Central memory CD8-positive, alpha-beta T cell (primary cell): ENCODE results near the gene UPB1.

Source experiments
- ATAC-seq: fragments of 150-1000 bp; cut with Tn5 transposase; replicated peaks from 2 replicates; pipeline ENCODE4 v1.10.0; 2022; ENCODE audit warnings: mild to moderate bottlenecking, moderate FRiP score, moderate number of reproducible peaks; ENCODE audit not compliant: poor library complexity, severe bottlenecking; ENCODE audit errors: extremely low read depth
- DNase-seq, 2 donors: peaks; one replicate each; pipeline ENCODE4 v3.0.0; 2021; ENCODE audit warnings: low spot score in 2 of 2
- H3K27ac Mint-ChIP-seq: one replicate; pipeline ENCODE4 v1.8.0; 2022; ENCODE audit warnings: low read depth, mild to moderate bottlenecking, moderate library complexity, mixed read lengths
- H3K27me3 Mint-ChIP-seq: one replicate; pipeline ENCODE4 v1.8.0; 2022; ENCODE audit warnings: mixed read lengths
- H3K36me3 Mint-ChIP-seq: one replicate; pipeline ENCODE4 v1.8.0; 2022; ENCODE audit warnings: mild to moderate bottlenecking, moderate library complexity, mixed read lengths; ENCODE audit not compliant: insufficient read depth
- H3K4me1 Mint-ChIP-seq: one replicate; pipeline ENCODE4 v1.8.0; 2022; ENCODE audit warnings: mixed read lengths
- H3K4me3 Mint-ChIP-seq: one replicate; pipeline ENCODE4 v1.8.0; 2022; ENCODE audit warnings: mild to moderate bottlenecking, moderate library complexity, mixed read lengths
- H3K9me3 Mint-ChIP-seq: one replicate; pipeline ENCODE4 v1.8.0; 2022; ENCODE audit warnings: mixed read lengths

Gene UPB1

DNA sequence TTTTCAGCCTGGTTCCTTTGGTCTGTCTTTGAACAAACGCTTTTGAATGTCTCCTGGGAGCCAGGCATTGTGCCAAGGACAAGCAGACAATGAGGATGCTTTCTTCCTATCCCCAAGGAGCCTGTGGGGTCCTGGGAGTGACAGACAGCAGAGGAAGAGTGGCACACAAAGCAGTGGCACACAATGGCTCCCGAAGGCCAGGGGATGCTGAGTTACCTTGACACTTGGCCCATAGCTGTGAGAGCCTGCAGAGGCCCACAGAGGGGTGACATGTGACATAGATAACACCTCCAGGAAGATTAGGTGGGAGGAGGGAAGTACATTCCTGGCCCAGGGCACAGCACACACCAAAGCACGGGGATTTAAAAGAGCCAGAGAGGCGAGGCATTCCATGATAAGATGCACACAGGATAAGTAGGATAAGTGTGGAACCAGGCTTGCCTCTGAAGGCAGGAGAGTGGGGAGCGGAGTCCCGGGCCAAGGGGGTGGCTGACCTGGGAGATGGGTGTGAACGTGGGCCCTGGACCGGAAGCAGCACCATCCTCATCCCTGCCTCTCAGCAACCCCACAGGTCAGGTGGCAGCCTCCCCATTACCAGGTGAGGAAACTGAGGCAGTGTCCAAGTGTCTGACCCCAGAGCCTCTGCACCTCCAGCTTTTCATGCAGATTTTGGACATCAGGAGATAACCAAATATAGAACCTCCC, 6.3 kb downstream of the UPB1 start:
- Mint-ChIP-seq H3K4me1 (peaks cover 6% of the 10 kb centered on the region), H3K4me3 (no peak overlapping the region), H3K27ac (no peak overlapping the region), H3K27me3 (no peaks in the 10 kb centered on the region), H3K9me3 (no peaks in the 10 kb centered on the region), H3K36me3 (peaks cover 2% of the 10 kb centered on the region)
- DNase-seq, result no peak
- no peak for ATAC-seq

DNA sequence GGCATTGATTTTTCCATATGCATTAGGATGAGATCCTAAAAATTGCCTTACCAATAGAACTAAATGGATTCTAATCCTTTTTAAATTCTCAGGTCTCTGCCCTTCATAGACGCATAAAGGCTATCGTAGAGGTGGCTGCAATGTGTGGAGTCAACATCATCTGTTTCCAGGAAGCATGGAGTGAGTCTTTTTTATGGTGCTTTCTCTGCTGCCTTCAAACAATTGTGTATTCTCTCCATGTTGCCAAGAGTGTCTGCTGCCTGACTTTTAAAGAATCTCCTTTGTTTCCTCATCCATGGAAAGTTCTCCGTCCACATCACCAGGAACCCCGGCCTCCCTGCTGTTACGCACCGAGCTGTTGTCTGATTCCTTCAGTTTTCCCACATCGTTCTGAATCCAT, 6.9 kb downstream of the UPB1 start:
- Mint-ChIP-seq H3K4me3 (no peak overlapping the region), H3K9me3 (no peaks in the 10 kb centered on the region), H3K4me1 (peaks cover 6% of the 10 kb centered on the region), H3K36me3 (peaks cover 2% of the 10 kb centered on the region), H3K27ac (peak overlapping the region; percentile 69), H3K27me3 (no peaks in the 10 kb centered on the region)
- DNase-seq, result no peak
- ATAC-seq, result no peak

DNA sequence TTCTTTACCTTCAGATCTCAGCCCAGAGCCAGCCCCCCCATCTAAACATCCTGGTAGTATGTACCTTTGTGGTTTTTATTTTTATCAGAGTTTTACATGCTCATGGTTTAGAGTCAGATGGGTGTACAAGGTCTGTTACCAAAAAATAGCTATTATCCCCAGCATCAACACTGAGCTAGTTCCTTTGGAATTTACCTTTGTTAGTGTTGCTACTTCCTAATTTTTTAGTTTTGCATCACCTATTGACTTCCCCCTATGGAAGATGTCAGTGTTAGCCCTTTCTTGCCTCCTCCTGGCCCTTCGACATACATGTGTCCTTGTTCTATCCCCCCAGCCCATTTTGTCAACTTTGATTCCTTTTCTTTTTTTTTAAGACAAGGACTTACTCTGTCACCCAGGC, 7.4 kb downstream of the UPB1 start:
- ATAC-seq, result no peak
- H3K27ac Mint-ChIP-seq, result peak overlapping the region; percentile 69
- H3K27me3 Mint-ChIP-seq, result no peaks in the 10 kb centered on the region
- H3K4me3 Mint-ChIP-seq, result no peak overlapping the region
- peaks cover 6% of the 10 kb centered on the region for H3K4me1 Mint-ChIP-seq
- H3K9me3 Mint-ChIP-seq, result no peaks in the 10 kb centered on the region
- peaks cover 2% of the 10 kb centered on the region for H3K36me3 Mint-ChIP-seq
- no peak for DNase-seq

DNA sequence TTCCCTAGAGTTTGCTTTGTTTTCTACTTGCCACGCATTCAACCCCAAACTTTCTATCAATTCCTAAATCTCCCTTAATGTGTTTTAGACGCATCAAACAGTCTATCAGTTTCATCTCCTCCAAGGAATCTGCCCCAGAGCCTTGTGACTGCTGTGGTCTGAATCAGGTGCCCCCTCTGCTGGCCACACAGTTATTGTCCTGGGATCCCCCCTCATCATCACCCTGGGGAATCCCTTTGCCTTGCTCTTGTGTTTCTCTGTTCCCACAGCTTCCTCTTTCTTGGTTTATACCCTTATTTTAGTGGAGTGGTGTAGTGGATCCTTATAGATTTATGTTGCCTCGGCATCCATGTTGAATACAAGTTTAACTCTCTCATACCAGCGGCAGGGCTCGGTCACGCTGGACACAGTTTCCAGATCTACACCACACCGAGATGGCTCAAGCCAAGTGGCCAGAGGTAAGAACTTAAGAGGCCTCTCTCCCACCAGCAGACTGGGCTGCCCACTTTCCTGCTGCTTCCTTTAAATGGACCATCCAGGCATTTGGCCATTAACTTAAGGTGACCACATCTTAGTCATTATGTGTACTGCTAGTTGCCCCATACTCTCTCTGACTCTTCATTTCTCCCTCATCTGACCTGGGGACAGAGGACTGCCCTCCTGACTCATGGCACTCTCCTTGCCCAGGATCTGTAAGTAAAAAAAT, 8.2 kb downstream of the UPB1 start:
- H3K4me3 Mint-ChIP-seq, result no peak overlapping the region
- H3K36me3 Mint-ChIP-seq, result peaks cover 2% of the 10 kb centered on the region
- no peak overlapping the region for H3K27ac Mint-ChIP-seq
- H3K9me3 Mint-ChIP-seq, result no peaks in the 10 kb centered on the region
- DNase-seq (peak in 1 of 2 donors; percentile 41), ATAC-seq (peak; percentile 71)
- H3K27me3 Mint-ChIP-seq, result no peaks in the 10 kb centered on the region
- peaks cover 6% of the 10 kb centered on the region for H3K4me1 Mint-ChIP-seq

DNA sequence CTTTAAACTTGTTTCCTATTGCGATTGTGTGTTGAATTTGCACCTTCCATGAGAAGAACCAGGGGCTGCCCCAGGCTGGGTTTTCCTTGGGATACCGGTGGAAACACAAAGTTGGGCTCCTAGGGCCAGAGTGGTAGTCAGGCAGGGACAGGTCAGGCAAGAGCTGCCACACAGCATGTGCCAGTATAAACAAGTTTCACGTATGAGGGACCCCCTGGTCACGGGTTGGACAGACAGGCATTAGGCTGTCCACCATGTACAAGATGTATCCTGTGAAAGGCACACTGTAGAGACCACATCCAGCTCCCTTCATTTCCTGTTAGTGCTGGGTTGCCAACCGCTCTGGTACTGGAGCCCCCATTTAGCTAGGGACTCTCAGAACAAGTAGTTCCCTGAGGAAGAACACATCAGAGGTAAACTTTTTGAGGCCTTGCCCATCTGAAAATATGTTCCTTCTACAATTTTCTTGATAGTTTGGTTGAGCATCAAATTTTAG, 8.8 kb downstream of the UPB1 start:
- H3K27ac Mint-ChIP-seq, result no peak overlapping the region
- no peaks in the 10 kb centered on the region for H3K9me3 Mint-ChIP-seq
- H3K27me3 Mint-ChIP-seq, result no peaks in the 10 kb centered on the region
- no peak overlapping the region for H3K4me3 Mint-ChIP-seq
- ATAC-seq, result no peak
- peaks cover 6% of the 10 kb centered on the region for H3K4me1 Mint-ChIP-seq
- no peak for DNase-seq
- H3K36me3 Mint-ChIP-seq, result no peaks in the 10 kb centered on the region

DNA sequence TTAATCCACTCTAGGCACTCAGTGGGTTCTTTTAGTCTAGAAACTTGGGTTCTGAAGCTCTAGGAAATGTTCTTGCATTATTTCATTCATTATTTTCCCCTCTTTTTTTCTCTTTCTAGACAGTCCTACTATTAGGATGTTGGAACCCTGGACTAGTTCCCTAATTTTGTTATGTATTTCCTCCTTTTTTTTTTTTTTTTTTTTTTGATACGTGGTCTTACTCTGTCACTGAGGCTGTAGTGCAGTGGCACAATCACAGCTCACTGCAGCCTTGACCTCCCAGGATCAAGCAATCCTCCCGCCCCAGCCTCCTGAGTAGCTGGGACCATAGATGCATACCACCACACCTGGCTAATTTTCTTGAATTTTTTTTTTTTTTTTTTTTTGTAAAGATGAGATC, 9.4 kb downstream of the UPB1 start:
- Mint-ChIP-seq H3K27me3 (no peaks in the 10 kb centered on the region), H3K9me3 (no peaks in the 10 kb centered on the region), H3K27ac (no peak overlapping the region), H3K36me3 (no peaks in the 10 kb centered on the region), H3K4me3 (no peak overlapping the region), H3K4me1 (peaks cover 6% of the 10 kb centered on the region)
- DNase-seq (no peak), ATAC-seq (no peak)

DNA sequence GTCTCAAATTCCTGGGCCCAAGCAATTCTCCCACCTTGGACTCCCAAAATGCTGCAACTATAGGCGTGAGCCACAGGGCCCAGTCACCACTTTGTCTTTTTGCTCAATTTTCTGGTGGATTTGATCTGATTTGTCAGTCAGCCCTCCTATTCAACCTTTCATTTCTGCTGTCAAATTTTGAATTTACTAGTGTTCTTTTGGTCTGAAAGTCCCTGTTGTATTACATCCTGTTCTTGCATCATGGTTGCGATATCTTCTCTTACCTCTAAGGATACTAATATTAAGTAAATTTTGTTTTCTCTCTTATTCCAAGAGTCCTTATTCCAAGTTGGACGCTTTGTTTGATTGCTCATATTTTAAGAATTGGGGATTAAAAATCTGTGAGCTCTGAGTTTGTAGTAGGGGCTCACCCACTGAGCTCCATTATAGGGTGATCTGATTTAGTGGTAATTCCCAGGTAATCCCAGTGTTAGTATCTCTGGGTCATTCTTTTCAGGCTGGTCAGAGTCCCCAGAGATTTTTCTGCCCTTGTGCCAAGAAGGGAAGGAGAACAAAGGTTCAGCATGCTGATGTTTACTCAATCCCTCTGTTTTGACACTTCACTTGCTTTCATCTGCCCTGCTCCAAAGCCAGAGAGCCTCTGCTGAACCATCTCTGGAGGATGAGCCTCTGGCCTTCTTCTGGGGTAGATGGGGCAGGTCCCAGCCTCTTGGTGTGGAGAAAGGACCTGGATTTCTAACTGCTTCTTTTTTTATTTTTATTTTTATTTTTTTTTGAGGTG, 10.0 kb downstream of the UPB1 start:
- DNase-seq (no peak), ATAC-seq (no peak)
- H3K4me1 Mint-ChIP-seq, result peaks cover 6% of the 10 kb centered on the region
- H3K27ac Mint-ChIP-seq, result no peak overlapping the region
- H3K4me3 Mint-ChIP-seq, result no peak overlapping the region
- no peaks in the 10 kb centered on the region for H3K27me3 Mint-ChIP-seq
- H3K36me3 Mint-ChIP-seq, result no peaks in the 10 kb centered on the region
- no peaks in the 10 kb centered on the region for H3K9me3 Mint-ChIP-seq

DNA sequence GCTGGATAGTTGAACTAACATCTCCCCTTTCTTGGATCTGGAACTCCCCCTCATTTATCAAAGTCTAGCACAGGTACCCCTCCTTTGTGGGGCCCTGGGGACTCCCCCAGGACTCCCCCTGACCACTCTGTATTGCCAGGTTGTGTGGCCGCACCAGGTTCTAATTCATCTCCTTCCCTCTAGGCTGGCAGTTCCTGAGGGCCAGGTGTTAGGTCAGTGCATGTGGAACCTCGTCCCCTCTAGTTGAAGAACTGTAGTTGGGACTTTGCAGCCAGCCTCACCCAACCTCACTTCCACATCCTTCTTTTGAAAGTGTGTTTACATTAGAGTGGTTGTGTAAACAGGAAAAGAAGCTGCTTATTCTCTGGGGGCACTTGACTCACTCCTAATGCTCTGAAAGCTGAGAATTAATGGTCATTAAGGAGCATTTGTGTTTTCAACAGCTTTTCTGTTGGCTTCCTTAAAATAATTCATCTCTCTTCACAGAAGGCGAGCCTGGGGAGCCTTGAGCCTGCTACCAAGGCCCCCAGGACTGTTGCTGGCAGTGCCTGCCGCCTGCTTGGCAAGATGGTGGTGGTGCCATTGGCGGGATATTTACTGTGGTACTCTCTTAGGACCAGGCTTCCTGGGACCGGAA, 11.8 kb downstream of the UPB1 start:
- Mint-ChIP-seq H3K27me3 (no peaks in the 10 kb centered on the region), H3K27ac (no peak overlapping the region), H3K9me3 (no peaks in the 10 kb centered on the region), H3K4me3 (no peak overlapping the region), H3K36me3 (no peaks in the 10 kb centered on the region), H3K4me1 (peaks cover 6% of the 10 kb centered on the region)
- no peak for ATAC-seq
- no peak for DNase-seq

DNA sequence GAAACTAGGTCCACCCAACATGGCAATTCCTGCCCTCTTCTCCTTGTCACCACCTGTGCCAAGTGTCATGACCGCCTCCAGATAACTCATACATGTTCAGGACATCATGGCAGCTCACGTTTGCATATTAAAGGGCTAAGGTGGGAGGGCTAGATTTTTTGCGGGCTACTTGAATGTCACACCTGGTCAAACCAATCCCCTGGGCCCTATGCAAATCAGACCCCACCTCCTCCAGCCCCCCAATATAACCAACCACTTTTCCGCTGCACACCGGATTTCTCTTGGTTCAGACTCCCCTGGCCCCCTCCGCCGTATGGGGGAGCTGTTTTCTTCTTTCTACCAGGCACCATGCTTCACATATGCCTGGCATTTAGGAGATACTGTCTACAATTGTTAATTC, 12.6 kb downstream of the UPB1 start:
- H3K9me3 Mint-ChIP-seq, result no peaks in the 10 kb centered on the region

DNA sequence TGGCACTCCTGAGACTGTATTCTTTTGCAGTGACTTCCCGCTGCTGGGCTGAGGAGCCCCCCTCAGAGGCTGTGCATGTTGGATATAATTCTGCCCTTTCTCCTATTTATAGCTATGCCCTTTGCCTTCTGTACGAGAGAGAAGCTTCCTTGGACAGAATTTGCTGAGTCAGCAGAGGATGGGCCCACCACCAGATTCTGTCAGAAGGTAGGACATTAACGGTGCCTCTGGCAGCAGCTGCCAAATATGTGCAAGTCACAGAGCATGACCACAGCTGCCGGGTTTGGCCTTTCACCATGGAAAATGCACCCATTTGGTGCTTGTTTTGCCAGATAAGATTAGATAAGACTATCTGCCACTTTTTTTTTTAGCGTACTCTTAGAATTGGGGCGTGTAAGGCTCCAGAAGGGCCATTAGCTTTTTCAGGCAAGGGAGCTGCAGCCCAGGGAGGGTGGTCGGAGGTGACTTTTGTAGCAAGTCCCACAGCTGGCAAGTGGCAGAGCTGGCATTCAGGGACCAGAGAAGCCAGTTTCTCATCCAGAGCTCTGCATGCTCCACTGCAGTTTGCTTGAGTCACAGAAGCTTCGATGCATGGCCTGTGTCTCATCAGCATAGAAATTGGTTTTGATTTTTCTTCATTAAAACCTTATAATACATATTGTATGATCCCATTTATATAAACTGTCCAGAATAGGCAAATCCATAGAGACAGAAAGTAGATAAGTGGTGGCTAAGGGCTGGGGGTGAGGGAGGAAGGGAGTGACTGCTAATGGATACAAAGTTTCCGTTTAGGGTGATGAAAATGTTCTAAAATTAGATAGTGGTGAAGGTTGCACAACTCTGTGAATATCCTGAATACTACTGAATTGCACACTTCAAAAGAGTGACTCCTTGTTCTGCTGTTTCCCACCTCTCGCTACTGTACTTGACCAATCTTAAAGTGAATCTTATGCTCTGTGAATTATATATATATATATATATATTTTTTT, 15.8 kb downstream of the UPB1 start:
- no peak for DNase-seq
- H3K27ac Mint-ChIP-seq, result no peak overlapping the region
- peaks cover 2% of the 10 kb centered on the region for H3K36me3 Mint-ChIP-seq
- H3K27me3 Mint-ChIP-seq, result no peaks in the 10 kb centered on the region
- ATAC-seq, result no peak
- H3K9me3 Mint-ChIP-seq, result no peaks in the 10 kb centered on the region
- H3K4me3 Mint-ChIP-seq, result no peak overlapping the region
- no peaks in the 10 kb centered on the region for H3K4me1 Mint-ChIP-seq

More for the DNA sequence above, 12.6 kb downstream of the UPB1 start:
- no peak for DNase-seq
- ATAC-seq, result no peak
- Mint-ChIP-seq H3K27me3 (no peaks in the 10 kb centered on the region), H3K27ac (no peak overlapping the region), H3K4me1 (peaks cover 6% of the 10 kb centered on the region), H3K36me3 (peaks cover 2% of the 10 kb centered on the region), H3K4me3 (no peak overlapping the region)

DNA sequence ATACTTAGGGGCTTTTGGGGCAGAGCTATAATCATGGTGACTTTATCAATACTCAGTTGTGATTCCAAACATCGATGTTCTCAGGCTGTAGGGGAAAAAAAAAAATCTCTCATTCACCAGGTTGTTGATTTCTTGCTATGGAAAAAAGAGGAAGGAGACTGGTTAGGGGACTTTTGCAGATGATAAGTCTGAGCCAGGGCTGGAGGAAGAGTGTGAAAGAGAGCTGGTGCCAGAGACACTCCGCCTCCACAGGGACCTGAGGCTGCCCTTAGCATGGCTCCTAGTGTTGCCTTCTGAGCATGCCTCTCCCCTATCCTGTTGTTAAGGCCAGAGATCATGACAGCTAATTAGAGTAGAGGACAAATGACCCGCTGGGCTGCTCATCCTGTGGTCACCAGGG, 16.9 kb downstream of the UPB1 start:
- no peaks in the 10 kb centered on the region for H3K9me3 Mint-ChIP-seq
- no peak overlapping the region for H3K4me3 Mint-ChIP-seq
- H3K27ac Mint-ChIP-seq, result no peak overlapping the region
- ATAC-seq, result no peak
- H3K27me3 Mint-ChIP-seq, result no peaks in the 10 kb centered on the region
- DNase-seq, result no peak
- H3K4me1 Mint-ChIP-seq, result no peaks in the 10 kb centered on the region
- peaks cover 2% of the 10 kb centered on the region for H3K36me3 Mint-ChIP-seq
